AG10803 (cell line): Measurements from ENCODE around the gene GNLY.
A peak's percentile ranks its signal among the peaks of the same experiment; 100 is the strongest.

Source experiments
- DNase-seq: peaks from one replicate; pipeline ENCODE4 v3.0.0; 2010; ENCODE audit warnings: low read depth
- H3K4me3 ChIP-seq: 2 replicates; pipeline ENCODE4 v1.5.1; 2011; ENCODE audit warnings: mild to moderate bottlenecking, low read length, control low read depth
- TF ChIP-seq, protein P1 (sequence below): conservative IDR thresholded peaks from 2 replicates; pipeline ENCODE4 v1.5.1; 2011; ENCODE audit warnings: mild to moderate bottlenecking, low read length, control low read depth, inconsistent platforms

Gene GNLY

GRCh38 chr2:85660725-85661124 lies 33.4 kb upstream of the GNLY start:
- H3K4me3 ChIP-seq = no peak overlapping the region
- no peak for DNase-seq
- TF ChIP-seq, protein P1, sequence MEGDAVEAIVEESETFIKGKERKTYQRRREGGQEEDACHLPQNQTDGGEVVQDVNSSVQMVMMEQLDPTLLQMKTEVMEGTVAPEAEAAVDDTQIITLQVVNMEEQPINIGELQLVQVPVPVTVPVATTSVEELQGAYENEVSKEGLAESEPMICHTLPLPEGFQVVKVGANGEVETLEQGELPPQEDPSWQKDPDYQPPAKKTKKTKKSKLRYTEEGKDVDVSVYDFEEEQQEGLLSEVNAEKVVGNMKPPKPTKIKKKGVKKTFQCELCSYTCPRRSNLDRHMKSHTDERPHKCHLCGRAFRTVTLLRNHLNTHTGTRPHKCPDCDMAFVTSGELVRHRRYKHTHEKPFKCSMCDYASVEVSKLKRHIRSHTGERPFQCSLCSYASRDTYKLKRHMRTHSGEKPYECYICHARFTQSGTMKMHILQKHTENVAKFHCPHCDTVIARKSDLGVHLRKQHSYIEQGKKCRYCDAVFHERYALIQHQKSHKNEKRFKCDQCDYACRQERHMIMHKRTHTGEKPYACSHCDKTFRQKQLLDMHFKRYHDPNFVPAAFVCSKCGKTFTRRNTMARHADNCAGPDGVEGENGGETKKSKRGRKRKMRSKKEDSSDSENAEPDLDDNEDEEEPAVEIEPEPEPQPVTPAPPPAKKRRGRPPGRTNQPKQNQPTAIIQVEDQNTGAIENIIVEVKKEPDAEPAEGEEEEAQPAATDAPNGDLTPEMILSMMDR = no peak

DNA sequence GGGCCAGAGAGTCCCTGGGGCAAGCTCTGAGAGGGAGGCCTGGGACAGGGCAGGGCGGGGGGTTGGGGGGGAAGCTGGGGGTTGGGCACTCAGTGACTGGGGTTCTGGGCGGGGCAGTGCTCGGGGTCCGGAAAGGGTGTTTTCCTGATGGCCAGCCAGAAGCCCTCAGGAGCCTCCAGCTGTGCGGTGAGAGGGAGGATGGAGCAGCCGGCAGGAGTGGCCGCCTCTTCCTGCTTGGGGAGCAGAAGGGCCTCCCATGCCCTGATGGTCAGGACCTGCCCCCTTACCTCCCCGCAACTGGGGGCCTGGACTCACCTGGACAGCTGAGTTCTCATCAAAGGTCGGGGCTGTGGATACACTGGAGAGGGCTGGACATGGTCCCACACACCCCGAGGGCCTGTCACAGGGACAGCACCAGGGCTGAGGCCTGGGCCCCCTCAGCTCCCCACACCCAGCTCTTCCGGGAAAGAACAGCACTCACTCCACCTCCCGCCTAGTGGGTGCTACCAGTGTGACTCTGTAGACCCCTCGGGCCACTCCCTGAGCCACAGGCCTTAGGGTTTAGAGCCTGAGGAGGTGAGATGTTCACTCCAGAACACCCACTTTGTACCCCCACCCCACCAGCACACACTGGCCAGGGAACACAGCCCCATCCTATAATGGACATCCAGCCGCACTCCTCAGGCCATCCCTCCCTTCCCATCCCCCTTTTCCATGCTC lies 32.9 kb upstream of the GNLY start:
- TF ChIP-seq, protein P1 = no peak
- H3K4me3 ChIP-seq = no peak overlapping the region
- DNase-seq = no peak

DNA sequence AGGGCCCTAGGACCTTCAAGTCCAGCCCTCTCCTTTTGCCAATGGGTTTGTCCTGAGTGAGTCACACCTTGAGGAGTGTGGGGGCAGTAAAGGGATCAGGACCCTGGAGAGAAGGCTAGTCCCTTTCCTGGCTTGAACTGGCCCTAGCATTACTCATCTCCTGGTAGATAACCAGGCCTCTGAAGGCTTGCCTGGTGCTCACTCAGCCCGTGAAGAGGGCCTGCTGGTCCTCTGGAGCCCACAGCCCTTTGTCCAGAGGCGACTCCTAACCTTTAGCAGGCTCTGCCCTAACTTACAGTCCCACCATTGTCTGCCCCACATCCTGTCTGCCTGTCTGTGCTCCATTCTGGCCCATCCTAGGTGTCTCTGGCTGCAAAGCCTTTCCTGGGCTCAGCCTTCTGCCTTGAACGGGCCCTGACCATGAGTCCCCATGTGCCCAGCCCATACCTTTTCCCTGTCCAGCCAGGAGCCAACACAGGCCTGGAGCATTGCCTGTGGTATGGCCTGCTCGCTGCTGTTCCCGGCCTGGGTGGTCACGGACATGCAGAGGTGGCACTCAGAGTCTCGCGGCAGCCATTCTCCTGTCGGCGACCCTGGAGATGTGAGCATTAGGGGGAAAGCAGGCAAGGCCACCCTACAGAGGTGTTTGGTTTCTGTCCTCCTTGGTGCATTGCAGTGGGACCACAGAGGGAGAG lies 31.1 kb upstream of the GNLY start:
- TF ChIP-seq, protein P1 = no peak
- no peak overlapping the region for H3K4me3 ChIP-seq
- DNase-seq = peak; percentile 88

GRCh38 chr2:85663594-85664565 lies 30.3 kb upstream of the GNLY start:
- no peak for DNase-seq
- no peak overlapping the region for H3K4me3 ChIP-seq
- TF ChIP-seq, protein P1 = no peak

DNA sequence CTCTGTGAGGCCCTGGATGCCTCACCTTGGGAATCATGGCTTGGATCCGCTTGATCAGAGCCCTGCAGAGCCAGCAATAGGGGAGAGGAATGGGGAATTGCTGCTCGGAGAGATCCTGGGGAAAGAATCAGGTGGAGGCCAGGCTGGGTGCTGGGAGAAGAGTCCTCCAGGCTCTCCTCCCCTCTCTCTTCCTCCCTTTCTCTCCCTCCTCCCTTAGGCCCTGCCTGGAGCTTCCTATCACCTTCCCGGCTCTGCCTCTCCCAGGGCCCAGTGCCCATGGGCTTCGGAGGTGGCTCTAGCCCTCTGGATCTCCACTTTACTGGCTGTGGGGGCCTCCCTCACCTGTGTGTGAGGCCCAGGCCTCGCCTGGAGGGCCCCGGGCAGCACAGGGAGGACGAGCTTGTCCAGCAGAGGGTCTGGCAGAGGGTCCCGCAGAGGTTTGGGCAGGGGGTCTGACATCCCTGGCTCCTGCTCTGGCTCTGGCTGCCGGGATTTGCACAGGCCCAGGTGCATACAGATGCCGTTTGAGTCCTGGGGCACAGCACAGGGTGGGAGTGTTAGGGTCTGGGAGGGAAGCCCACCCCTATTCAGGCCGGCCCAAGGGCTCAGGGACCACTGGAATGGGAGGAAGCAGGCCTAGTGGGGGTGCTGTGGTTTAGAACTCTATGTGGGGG lies 28.8 kb upstream of the GNLY start:
- H3K4me3 ChIP-seq = no peak overlapping the region
- TF ChIP-seq, protein P1 = no peak
- DNase-seq = no peak

DNA sequence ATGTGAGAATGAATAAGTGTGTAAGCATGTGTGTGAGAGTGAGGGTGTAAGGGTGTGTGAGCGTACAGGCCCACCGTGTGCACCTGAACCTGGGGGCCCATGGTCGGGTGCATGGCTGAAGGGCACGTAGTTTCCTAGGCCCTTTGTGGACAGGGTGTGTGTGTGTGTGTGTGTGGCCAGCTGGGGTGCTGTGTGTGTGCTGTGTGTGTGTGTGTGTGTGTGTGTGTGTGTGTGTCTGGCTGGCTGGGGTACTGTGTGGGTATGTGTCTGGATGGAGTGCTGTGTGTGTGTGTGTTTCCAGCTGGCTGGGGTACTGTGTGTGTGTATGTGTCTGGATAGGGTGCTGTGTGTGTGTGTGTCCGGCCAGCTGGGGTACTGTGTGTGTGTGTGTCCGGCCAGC lies 28.1 kb upstream of the GNLY start:
- H3K4me3 ChIP-seq = no peak overlapping the region
- no peak for DNase-seq
- TF ChIP-seq, protein P1 = no peak
